Measurements from ENCODE around the gene JMJD1C. TPM values are rescaled to one million over a fixed set of nuclear protein-coding genes. Genes with fewer than 3 reads are reported as not detected.

The JMJD1C gene
- total RNA-seq, 1 donor from 2014 or later = 120 TPM

DNA sequence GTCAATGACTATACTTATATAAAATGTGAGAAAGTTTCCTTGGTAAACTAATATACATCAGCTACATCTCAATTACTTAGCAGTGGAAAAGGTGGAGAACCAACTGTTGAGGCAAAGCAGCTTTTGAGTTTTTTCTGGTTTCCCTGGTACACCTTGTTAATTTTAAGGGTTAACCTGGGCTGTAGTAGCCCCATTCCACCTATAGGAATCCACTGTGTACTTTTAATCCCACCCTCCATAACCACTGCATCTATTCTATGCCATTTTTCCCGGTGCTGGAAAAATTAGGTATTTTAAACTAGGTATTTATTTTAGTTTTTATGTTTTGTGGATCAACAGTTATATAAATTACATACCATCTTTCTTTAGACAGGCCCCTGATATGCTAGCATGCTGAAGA is 290.2 kb downstream of the JMJD1C start:
- TF ChIP-seq, protein P1, sequence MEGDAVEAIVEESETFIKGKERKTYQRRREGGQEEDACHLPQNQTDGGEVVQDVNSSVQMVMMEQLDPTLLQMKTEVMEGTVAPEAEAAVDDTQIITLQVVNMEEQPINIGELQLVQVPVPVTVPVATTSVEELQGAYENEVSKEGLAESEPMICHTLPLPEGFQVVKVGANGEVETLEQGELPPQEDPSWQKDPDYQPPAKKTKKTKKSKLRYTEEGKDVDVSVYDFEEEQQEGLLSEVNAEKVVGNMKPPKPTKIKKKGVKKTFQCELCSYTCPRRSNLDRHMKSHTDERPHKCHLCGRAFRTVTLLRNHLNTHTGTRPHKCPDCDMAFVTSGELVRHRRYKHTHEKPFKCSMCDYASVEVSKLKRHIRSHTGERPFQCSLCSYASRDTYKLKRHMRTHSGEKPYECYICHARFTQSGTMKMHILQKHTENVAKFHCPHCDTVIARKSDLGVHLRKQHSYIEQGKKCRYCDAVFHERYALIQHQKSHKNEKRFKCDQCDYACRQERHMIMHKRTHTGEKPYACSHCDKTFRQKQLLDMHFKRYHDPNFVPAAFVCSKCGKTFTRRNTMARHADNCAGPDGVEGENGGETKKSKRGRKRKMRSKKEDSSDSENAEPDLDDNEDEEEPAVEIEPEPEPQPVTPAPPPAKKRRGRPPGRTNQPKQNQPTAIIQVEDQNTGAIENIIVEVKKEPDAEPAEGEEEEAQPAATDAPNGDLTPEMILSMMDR (IDR thresholded peaks at IDR 0.05) = no peak
- no peak overlapping the region for H3K4me3 Mint-ChIP-seq (ENCODE audit: unreplicated experiment)
- H3K9me3 Mint-ChIP-seq (ENCODE audit: unreplicated experiment) = no peaks in the 10 kb centered on the region
- no peak overlapping the region for H3K27ac Mint-ChIP-seq (ENCODE audit: unreplicated experiment)
- no peaks in the 10 kb centered on the region for H3K27me3 Mint-ChIP-seq (ENCODE audit: unreplicated experiment)
- peaks cover 58% of the 10 kb centered on the region for H3K36me3 Mint-ChIP-seq (ENCODE audit: unreplicated experiment)
- no peak for DNase-seq (ENCODE audit: extremely low spot score, unreplicated experiment)
- H3K4me1 Mint-ChIP-seq (ENCODE audit: unreplicated experiment) = peaks cover 8% of the 10 kb centered on the region

DNA sequence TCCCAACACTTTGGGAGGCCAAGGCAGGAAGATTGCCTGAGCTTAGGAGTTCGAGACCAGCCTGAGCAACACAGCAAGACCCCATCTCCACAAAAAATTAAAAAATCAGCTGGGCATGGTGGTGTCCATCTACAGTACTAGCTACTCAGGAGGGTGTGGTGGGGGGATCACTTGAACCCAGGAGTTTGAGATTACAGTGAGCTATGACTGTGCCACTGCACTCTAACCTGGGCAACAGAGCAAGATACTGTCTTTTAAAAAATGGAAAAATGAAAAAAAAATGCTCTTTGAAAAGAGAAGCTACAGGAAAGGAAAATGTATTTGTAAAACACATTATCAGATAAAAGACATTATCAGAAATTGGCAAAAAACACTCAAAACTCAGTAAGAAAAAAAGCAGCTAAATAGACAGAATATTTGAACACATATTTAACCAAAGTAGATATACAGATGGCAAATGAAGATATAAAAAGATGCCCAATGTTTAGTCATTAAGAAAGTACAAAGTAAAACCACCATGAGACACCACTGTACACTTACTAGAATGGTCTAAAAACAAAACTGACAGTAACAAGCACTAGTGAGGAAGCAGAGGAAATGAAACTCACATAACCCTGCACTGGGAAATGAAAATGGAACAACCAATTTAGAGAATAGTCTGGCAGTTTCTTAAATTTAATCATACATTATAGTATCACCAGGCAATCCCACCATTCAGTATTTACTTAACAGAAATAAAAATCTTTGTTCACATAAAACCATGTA is 292.1 kb downstream of the JMJD1C start:
- TF ChIP-seq, protein P1 (IDR thresholded peaks at IDR 0.05) = no peak
- H3K4me3 Mint-ChIP-seq (ENCODE audit: unreplicated experiment) = no peak overlapping the region

DNA sequence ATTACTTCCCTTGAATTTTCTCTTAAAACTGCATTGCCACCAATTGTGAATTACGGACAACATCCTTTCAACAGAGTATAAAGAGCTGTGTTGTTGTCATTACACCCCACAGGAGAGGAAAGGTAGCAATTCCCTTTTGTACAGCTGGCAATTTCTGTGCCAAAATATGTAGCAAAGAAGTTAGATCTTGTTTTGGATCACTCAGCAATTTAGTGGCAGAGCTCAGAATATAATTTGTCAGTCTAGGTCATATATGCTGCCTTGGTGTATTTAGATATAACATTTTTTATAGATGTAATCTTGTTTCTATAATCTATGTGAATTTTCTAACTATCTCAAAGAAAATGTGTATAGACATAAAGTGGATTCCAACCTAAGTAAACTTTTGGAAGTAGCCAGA is 293.9 kb downstream of the JMJD1C start:
- Mint-ChIP-seq H3K9me3 (ENCODE audit: unreplicated experiment) (no peaks in the 10 kb centered on the region), H3K4me3 (ENCODE audit: unreplicated experiment) (no peak overlapping the region), H3K4me1 (ENCODE audit: unreplicated experiment) (peaks cover 11% of the 10 kb centered on the region), H3K27ac (ENCODE audit: unreplicated experiment) (no peak overlapping the region), H3K27me3 (ENCODE audit: unreplicated experiment) (no peaks in the 10 kb centered on the region), H3K36me3 (ENCODE audit: unreplicated experiment) (peaks cover 68% of the 10 kb centered on the region)
- no peak for DNase-seq (ENCODE audit: extremely low spot score, unreplicated experiment)
- TF ChIP-seq, protein P1 (IDR thresholded peaks at IDR 0.05) = no peak

More for the DNA sequence above, 292.1 kb downstream of the JMJD1C start:
- H3K27ac Mint-ChIP-seq (ENCODE audit: unreplicated experiment) = no peak overlapping the region
- H3K4me1 Mint-ChIP-seq (ENCODE audit: unreplicated experiment) = peaks cover 11% of the 10 kb centered on the region
- no peaks in the 10 kb centered on the region for H3K9me3 Mint-ChIP-seq (ENCODE audit: unreplicated experiment)
- H3K36me3 Mint-ChIP-seq (ENCODE audit: unreplicated experiment) = peaks cover 68% of the 10 kb centered on the region
- H3K27me3 Mint-ChIP-seq (ENCODE audit: unreplicated experiment) = no peaks in the 10 kb centered on the region
- DNase-seq (ENCODE audit: extremely low spot score, unreplicated experiment) = no peak

DNA sequence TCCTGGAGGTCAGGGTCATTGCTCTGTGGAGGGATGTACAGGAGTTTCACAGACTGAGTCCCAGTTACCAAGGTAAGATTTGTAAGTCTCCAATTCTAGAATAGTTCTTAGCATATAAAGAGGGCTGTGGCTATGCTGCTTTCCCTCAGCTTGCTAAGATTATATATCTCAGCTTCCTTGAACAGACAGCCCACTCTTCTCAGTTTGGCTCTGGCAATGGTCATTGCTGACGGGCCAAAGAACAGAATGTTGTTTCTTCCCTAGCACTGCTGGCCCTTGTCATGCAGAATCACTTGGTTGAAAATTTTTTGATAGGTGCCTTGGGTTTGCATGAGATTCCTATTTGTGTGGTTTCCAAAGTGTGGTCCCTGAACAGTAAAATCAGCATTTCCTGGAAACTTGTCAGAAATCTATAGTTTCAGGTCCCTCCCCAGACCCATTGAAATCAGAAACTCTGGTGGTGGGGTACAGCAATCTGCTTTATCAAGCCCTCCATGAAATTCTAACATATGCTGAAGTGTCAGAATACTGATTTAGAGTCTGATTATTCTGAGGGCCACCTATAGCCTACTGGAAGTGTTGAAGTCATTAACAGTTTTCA is 294.4 kb downstream of the JMJD1C start:
- peaks cover 11% of the 10 kb centered on the region for H3K4me1 Mint-ChIP-seq (ENCODE audit: unreplicated experiment)
- no peak overlapping the region for H3K4me3 Mint-ChIP-seq (ENCODE audit: unreplicated experiment)
- H3K27ac Mint-ChIP-seq (ENCODE audit: unreplicated experiment) = no peak overlapping the region
- no peaks in the 10 kb centered on the region for H3K27me3 Mint-ChIP-seq (ENCODE audit: unreplicated experiment)
- peaks cover 65% of the 10 kb centered on the region for H3K36me3 Mint-ChIP-seq (ENCODE audit: unreplicated experiment)
- DNase-seq (ENCODE audit: extremely low spot score, unreplicated experiment) = no peak
- H3K9me3 Mint-ChIP-seq (ENCODE audit: unreplicated experiment) = no peaks in the 10 kb centered on the region
- TF ChIP-seq, protein P1 (IDR thresholded peaks at IDR 0.05) = no peak

DNA sequence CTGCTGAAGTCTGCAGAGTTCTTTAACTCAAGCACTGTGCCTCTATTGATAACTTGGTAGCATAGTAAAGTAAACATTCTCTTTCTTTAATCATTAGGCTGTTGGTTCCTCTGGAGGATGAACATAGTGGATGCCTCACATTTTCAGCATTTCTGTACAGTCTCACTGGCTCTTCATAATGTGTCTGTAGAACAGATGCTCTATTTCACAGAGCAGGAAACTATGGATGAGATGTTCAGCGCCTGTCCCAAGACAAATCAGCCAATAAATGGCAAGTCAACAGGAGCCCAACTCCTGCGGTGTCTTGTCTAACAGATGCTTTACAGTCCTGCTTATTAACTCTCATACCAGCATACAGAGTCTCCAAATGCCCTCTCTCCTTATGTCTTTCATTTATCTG is 296.2 kb downstream of the JMJD1C start:
- peaks cover 60% of the 10 kb centered on the region for H3K36me3 Mint-ChIP-seq (ENCODE audit: unreplicated experiment)
- H3K4me1 Mint-ChIP-seq (ENCODE audit: unreplicated experiment) = peaks cover 11% of the 10 kb centered on the region
- H3K9me3 Mint-ChIP-seq (ENCODE audit: unreplicated experiment) = no peaks in the 10 kb centered on the region
- no peak overlapping the region for H3K27ac Mint-ChIP-seq (ENCODE audit: unreplicated experiment)
- no peak for DNase-seq (ENCODE audit: extremely low spot score, unreplicated experiment)
- TF ChIP-seq, protein P1 (IDR thresholded peaks at IDR 0.05) = no peak
- no peaks in the 10 kb centered on the region for H3K27me3 Mint-ChIP-seq (ENCODE audit: unreplicated experiment)
- no peak overlapping the region for H3K4me3 Mint-ChIP-seq (ENCODE audit: unreplicated experiment)

Data from osteocyte (in vitro differentiated cells).